Gastrocnemius medialis (tissue), 4 donors: ENCODE measurements around the gene SPRR5.

Experiments used
- CTCF ChIP-seq, 5 experiments: fragments of 450-650 bp in 3 of 5; fragments of 200-600 bp in 2 of 5; sonication (generic) in 2 of 5; IDR thresholded peaks in 4 of 5; conservative IDR thresholded peaks in 1 of 5; 1 replicate in 4 of 5; 2 replicates in 1 of 5; pipeline ENCODE4 v1.5.1; 2016 to 2019; ENCODE audit warnings: antibody characterized with exemption in 5 of 5, mild to moderate bottlenecking in 3 of 5, moderate library complexity in 3 of 5
- POLR2A ChIP-seq, 2 donors: fragments of 450-650 bp; IDR thresholded peaks; one replicate each; pipeline ENCODE4 v1.6.1; 2017; ENCODE audit warnings: antibody characterized with exemption in 2 of 2, mild to moderate bottlenecking in 2 of 2, moderate library complexity in 2 of 2

- TF ChIP-seq CTCF (IDR thresholded peaks at IDR 0.05 in 4 of 5, conservative IDR thresholded peaks at IDR 0.05 in 1 of 5) (no peak), POLR2A (IDR thresholded peaks at IDR 0.05) (no peak)
Observed at GRCh38 chr1:152951711-152952110, 4.7 kb downstream of the SPRR5 start.
